Measurements from ENCODE around the gene EPRS1.
"Not testable (repeated sequence)": the region's sequence is repeated elsewhere in the genome, so short reads cannot be mapped to it uniquely, and the experiment has no call there.

EPRS1 gene

DNA sequence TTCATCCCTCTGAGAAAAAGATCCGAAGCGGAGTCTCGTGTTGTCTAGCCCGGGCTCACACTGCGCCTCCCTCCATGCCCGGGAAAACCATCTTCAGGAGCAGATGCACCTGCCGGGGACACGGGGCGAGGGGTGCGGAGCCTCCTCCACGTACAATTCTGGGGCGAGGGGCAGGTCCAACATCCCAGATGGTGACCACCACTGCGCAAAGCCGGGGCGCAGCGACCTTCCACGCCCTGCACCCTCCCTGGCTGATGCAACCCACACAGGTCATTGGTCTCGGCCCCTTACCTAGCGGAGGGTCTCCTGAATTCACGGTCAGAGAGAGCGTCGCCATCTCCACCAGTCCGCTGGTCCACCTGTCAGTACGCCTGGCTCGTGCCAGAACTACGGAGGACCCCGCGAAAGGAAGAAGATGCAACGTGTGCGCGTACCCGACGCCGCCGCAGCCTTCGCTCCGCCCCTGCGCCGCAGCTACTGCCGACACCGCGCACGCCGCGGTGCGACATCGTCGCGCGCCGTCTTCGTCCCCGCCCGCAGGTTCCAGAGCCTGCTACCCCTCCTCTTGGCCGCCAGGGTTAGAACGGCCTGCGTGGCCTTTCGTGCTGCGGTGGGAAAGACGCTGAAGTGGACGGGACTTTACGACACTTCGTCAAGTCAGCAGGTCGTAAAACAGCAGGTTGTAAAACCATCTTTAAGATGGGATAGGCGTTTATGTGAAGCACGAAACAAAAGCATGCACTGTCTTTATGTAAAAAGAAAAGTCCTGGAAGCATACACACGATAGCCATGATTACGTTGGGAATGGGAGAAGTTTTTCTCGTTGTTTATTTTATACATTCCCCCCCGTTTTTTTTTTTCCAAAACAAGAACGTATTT lies at the start of gene EPRS1:
EPRS1 (minus strand) TSS at position 454 of the 879 bp plus-strand sequence; CDS start at position 337, 117 bp downstream.
- DNase-seq = peak; percentile 90 to 93

DNA sequence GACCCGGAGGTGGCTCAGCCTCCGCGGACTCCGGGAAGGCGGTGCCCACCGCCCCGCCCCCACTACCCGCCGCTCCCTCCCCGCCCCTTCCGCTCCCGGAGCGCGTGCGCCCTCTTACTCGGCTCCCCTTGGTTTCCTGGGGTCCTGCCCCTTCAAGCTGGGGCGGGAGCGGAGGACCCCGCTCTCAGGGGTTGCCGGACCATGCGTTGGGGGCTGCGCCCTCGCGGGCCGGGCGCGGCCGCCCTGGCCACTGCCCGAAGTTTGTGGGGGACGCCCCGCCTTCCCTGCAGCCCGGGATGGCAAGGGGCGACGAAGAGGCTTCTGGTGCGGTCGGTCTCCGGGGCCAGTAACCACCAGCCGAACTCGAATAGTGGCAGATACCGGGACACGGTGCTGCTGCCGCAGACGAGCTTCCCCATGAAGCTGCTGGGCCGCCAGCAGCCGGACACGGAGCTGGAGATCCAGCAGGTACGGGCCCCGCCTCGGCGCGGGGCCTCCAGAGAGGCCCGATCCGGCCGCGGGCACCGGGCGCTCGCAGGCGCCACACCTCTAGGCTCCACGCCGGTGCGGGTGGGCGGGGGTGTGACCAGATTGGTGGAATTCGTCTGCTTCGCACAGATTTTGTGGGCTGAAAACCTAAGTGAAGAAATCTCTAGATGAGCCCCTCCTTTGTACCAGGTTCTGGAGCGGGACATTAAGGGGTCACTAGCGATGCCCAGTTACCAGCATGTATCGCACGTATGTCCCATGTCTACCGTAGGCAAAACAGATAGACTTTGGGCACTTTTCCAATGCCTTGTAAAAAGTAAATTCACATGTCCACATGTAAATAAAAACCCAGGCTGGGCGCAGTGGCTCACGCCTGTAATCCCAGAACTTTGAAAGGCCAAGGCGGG lies 48.0 kb upstream of the EPRS1 start, which contains the start of gene IARS2:
IARS2 (plus strand) TSS at position 117 of the 896 bp plus-strand sequence; CDS start at position 202, 85 bp downstream.
- DNase-seq = peak; percentile 95

DNA sequence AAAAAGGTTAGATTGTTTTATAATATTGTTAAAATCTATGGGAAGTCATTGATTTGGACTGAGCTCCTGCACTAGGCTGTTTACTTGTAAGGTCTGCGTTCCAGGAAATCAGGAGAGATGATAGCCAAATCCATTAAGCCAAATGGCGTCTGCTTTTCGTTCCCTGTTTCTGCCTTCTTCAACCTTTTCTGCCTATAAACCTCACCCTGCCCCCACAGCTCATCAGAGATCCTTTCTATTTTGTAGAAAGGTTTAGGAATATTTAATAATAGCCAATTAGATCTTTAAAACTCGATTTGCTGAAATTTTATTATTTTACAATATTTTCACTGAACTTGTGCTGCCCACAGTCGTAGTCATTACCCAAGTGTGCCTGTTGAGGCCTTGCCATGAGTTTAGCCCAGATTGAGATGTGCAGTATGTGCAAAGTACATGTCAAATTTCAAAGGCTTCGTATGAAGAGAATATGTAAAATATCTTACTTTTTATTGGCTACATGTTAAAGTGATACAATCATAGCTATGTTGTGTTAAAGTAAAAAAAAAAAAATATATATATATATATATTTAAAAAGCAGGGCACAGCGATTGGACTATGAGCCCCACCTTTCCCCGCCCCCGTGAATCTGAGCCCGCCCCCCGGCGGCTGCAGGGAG lies 47.2 kb upstream of the EPRS1 start:
- no peak for DNase-seq

DNA sequence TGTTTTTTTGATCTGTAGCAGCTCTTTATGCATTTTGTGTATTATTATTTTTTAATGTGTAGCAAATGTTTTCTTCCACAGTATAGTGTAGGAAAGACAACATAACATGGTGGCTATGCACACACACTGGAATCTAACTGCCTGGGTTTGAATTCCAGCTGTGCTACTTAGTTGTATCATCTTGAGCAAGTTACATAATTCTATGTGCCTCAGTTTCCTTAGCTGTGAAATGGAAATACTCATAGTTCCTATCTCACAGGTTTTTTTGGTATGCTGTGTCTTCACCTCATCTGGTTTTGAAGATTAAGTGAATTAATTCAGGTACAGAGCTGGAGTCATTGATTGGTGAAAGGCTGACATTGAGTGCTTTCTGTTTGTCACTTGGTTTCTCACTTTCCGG lies 46.4 kb upstream of the EPRS1 start:
- no peak for DNase-seq

DNA sequence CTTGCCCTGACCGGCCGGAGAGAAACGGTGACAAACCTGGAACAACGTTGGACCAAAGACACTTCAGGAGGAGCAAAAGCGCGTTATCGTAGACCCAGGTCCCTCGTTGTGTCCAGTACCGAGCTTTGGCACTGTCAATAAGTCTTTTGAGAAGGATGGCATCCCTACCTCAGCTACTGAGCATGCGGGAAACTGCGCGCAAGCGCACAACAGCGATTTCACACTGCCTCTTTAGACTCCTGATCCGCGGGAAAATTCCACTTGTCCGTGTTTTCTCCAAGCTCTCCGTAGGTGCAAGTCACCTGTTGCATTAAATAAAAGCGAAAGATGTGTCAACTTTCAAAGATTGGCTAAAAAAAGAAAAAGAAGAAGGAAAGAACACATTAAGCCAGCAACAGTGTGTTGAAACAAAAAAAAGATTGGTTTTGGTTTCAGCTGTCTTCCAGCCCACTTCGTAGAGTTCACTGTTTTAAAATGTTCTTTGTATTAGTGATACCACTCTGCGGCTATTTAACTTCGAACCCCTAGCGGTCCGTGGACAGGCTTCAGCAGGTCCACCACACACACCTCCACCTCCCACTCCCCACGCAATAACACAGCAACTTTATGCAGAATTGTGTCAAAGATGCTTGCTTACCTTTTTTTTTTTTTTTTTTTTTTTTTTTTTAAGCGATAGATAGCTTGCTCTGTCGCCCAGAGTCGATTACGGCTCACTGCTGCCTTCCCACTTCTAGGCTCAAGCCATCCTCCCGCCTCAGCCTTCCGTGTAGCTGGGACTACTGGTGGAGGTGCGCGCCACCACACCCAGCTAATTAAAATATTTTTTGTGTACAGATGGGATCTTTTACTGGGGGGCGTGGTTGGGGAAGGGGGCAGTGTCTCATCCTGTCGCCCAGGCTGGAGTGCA lies 43.6 kb upstream of the EPRS1 start, which contains the start of gene BPNT1:
BPNT1 (minus strand) TSS at position 139 of the 907 bp plus-strand sequence. CDS start 9,942 bp downstream, outside the sequence.
- peak; percentile 99 for DNase-seq

DNA sequence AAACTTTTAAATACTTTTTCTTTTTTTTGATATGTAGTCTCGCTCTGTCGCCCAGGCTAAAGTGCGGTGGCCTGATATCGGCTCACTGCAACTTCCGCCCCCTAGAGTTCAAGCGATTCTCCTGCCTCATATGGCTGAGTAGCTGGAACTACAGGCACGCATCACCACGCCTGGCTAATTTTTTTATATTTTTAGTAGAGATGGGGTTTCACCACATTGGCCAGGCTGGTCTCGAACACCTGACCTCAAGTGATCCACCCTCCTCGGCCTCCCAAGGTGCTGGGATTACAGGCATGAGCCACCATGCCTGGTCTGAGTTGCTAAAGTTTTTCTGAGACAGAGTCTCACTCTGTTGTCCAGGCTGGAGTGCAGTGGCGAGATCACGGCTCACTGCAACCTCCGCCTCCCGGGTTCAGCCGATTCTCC lies 40.0 kb upstream of the EPRS1 start:
- DNase-seq = not testable (repeated sequence)

DNA sequence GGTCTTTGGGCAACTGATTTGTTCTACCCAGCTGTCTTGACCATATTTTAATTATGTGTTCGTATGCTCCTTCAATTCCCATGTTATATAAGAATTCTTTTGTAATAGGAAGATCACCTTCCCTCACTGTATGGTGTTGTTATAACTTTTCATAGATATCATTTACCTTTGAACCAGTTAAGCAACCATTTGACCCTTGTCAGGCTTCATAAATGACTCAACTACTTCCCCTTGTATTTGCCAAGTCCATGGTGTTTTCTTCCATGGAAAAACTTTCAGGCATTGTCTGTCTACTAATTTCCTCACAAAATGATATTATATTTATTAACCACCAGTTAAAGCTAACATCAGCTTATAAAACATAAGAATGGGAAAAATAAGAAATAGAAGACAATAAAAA lies 38.2 kb upstream of the EPRS1 start:
- no peak for DNase-seq

DNA sequence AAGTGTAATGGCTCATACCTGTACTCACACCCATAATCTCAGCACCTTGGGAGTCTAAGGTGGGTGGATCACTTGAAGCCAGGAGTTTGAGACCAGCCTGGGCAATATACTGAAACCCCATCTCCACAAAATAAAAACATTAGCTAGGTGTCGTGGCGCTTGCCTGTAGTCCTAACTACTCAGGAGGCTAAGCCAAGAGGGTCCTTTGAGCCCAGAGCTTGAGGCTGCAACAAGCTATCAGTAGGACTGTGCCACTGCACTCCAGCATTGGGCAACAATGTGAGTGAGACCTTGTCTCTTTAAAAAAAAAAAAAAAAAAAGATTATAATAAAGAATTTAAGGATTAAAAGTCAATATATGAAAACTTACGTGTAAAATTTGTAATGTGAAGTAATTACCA lies 31.6 kb upstream of the EPRS1 start:
- DNase-seq = no peak

DNA sequence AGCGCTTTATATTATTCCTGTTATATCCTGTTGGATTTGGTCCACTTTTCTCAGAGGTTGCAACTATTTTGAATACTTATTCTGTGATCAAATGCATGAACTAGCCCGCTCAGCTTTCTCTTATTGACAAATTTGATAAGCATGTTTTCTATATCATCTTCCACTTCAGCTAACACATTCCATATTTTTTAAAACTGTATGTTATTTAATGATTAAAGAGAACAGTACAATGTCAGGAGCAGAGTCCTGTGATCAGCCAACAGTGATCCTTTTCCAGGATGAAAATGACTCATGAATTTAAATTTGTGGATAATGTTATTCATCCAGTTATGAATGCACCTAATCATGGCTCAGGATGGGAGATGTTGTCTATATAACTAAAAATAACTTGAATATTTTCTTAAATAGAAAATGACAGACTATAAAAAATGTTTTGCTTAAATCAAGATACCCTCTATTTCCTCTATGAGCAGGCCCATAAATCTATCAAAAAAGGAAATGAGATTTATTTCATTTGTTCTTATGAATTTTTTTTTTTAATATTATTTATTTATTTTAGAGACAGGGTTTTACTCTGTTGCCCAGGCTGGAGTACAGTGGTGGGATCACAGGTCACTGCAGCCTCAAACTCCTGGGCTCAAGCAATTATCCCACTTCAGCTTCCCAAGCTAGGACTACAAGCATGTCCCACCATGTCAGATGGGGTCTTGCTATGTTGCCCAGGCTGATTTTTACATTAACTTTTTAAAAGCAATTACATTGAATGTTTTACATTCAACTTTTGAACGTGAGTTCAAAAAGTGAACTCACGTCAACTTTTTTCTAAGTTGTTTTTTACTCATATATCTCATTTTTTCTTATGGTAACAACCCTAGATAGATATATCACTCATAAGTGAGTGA lies 30.8 kb upstream of the EPRS1 start:
- no peak for DNase-seq

DNA sequence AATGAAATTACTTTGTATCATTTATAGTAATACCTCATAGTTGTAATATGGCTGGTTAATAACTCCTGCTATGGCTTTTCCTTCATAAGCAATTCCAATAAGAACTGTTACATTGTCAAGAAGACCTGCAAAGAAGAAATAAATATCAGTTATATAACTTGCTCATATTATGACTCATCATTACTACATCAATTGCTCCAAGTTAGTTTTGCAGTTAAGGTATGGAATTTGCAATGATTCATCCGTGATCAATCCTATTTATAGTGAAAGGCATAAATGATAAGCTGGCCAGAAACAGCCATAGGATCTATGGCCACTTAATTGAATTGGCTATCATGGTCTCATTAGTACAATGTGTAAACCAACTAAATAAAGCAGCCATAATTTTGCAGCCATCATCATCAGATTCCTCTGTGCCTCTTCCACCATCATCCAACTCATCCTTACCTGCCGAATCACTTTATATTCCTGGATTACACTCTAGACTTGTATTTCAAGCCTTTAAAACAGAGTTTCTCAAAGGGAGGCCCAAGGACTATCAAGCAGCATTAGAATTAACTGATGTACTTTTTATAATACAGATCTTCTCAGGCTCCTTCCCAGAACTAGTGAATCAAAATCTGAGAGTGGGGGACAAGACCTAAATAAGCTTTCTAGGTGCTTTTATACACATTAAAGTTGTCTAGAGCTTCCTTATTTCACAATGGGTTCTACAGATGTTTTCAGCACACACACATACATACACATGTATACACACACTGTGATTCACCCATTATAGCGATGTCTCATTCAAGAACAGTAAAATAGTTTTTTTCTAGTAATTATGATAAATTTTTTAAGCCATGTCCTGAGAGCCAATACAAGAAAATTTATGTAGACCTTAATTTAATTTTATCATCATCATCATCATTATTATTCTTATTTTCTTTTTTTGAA lies 21.2 kb upstream of the EPRS1 start:
- DNase-seq = no peak

DNA sequence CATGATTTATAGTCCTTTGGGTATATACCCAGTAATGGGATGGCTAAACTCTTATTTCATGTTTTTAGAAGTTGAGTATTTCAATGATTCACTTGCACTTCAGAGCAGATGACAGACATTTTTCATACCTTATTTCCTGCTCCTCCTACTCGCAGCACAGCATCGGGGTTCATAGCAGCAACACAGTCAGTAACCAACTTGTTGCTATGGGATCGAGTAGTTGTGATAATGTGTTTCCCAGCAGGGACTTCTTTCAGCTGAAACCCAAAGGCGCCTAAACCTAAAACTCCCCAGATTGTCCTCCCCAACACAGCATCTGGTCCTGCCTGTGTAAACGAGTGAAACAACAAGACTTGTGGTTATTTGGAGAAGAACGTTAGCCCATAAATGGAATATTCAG lies 16.3 kb upstream of the EPRS1 start:
- no peak for DNase-seq

DNA sequence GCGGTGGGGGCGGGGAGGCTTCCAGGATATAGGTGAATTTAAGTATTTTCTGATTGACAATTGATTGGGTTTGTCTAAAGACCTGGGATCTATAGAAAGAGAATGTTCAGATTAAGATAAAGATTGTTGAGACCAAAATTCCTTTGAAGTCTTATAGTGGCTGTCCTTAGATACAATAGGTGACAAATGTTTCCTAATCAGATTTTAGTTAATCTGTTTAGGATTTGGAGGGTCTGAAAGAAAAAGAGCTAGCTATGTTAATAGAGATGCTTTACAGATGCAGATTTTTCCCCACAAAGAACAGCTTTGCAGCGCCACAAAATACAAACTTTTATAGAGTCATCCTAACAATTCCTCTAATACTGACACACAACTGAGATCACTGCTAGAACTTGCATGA lies 14.6 kb upstream of the EPRS1 start:
- no peak for DNase-seq

DNA sequence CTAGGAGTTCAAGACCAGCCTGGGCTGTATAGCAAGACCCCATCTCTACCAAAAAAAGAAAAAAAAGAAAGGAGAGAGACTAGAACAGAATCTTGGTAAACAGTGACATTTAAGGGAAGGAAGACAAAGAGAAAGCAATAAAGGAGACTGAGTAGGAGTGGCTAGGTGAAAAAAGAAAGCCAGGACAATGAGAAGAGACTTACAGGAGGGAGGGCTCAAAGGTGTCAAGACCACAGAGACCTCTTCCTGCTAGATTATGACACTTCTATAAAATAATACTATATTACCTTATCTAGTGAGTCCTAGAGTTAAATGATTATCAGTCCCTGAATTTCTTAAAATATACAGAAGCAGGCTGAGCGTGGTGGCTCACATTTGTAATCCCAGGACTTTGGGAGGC lies 10.1 kb upstream of the EPRS1 start:
- DNase-seq = no peak

DNA sequence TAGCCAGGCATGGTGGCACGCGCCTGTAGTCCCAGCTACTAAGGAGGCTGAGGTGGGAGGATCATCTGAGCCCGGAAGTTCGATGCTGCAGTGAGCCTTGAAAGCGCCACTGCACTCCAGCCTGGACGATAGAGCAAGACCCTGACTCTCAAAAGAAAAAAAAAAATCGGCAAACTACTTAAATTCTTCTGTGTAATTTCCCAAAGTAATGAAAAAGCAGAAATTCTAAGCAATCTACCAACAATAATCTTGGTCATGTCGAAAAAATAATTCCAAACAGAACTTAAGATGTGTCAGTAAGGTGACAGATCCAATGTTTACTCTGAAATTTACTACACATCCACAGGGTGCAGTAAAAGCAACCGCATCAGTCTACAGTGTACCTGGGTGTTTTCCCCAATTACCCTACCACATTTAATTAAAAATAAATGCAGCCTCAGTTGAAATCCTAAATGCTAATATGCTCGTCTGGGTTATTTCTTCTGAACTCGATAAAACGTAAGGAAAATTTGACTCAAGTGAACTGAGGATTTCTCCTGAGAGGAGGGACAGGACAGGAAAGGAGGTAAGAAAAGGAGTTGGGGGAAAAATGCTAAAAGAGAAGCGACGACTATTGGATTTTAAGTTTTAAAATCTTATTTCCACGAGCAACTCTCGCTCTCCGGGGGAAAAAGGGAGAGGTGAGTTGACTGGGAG lies 801 bp downstream of the EPRS1 start:
- peak; percentile 25 for DNase-seq

DNA sequence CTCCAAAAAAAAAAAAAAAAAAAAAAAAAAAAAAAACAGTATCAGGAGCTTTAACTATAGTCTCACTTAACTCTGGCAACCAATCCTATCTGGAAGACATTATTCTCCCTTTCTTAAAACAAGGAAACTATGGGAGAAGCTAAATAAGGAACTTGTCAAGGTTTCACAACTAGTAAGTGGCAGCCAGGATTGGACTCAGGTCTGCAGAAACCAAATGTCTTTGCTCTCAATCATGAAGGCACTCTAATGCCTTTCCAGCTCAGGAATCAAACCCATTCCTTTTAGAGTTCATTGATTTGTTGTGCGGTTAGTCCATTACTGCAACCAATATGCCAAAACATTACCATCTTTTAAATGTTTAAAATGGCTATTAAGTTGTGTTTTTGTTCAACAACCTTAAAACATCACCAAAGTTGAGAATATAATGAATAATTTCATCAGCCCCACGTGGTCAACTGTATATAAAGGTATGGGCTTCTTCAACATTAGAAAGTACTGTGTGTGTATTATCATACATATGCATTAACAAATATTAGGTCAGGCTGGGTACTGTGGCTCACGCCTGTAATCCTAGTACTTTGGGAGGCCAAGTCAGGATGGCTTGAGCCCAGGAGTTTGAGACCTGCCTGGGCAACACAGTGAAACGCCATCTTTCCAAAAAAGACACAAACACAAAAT lies 1.5 kb downstream of the EPRS1 start:
- no peak for DNase-seq

DNA sequence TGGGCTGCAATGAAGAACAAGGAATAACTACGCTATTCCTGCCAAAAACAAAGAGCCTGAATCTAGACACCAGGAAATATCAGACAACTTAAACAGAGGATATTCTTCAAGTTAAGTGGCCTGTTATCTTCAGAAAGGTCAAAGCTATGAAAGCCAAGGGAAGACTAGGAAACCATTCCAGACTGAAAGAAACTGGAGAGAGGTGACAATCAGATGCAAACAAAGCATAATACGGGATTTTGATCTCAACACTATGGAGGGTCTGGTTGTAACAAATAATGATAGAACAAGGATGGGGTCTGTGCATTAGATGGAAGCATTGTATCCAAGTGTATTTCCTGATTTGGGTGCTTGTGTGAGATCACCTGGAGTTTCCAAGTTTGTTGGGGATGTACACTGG lies 2.7 kb downstream of the EPRS1 start:
- DNase-seq = no peak

DNA sequence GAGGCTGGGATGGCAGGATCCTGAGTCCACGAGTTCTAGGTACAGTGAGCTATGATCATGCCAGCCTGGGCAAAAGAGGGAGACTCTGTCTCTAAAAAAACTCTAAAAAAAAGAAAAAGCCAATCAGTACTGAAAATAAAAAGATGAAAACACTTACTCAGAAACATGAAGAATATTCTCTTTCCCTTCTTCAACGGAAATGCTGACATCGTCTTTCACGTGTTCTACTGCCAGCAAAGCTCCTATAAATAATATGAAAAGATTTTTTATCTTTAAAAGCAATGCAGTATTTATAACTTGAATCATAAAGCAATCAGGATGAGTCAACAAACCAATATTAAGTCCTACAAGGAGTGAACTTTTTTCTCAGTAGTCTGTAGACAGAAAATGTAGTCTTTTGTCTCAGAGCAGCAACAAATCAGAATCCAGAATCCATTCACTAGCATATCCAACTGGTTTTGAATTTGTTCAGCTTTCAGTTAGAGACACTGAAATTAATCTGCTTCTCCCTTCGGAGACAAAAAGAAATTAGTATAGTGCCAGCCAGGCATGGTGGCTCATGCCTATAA lies 6.2 kb downstream of the EPRS1 start:
- no peak for DNase-seq

DNA sequence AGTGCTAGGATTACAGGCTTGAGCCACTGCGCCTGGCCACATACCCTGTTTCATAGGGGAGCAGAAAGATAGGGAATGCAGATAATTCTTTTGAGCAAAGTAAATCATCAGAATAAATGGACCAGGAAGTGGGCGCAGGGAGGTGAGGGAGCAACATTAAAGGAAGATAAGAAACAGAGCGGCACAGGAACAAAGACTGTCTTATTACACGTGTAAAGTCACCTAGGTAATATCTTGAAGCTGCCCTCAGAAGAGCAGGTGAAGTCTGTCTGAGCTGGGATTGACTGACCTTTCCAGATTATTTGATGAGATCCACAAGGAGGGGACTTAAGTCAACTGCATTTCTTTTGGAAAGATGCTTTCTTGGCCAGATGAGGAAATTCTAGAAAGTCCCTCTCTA lies 7.7 kb downstream of the EPRS1 start:
- no peak for DNase-seq

All from activated CD4-positive, alpha-beta T cell treated with anti-CD3 and anti-CD28 coated beads, Interleukin-2, amount 50 U/mL, for 48 hours (primary cell).